Neural progenitor cell (in vitro differentiated cells): ENCODE results near the gene PREX1.

ENCODE experiments used
- EZH2 ChIP-seq: fragments of 200-600 bp; sonication (generic); IDR thresholded peaks from 2 replicates; pipeline ENCODE4 v1.6.1; 2017; ENCODE audit warnings: antibody characterized with exemption, mild to moderate bottlenecking, moderate library complexity
- TF ChIP-seq, protein P1 (sequence below): fragments of 200-600 bp; sonication (generic); IDR thresholded peaks from 2 replicates; pipeline ENCODE4 v1.5.1; 2017; ENCODE audit warnings: antibody characterized with exemption, mild to moderate bottlenecking

- TF ChIP-seq, protein P1, sequence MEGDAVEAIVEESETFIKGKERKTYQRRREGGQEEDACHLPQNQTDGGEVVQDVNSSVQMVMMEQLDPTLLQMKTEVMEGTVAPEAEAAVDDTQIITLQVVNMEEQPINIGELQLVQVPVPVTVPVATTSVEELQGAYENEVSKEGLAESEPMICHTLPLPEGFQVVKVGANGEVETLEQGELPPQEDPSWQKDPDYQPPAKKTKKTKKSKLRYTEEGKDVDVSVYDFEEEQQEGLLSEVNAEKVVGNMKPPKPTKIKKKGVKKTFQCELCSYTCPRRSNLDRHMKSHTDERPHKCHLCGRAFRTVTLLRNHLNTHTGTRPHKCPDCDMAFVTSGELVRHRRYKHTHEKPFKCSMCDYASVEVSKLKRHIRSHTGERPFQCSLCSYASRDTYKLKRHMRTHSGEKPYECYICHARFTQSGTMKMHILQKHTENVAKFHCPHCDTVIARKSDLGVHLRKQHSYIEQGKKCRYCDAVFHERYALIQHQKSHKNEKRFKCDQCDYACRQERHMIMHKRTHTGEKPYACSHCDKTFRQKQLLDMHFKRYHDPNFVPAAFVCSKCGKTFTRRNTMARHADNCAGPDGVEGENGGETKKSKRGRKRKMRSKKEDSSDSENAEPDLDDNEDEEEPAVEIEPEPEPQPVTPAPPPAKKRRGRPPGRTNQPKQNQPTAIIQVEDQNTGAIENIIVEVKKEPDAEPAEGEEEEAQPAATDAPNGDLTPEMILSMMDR: no peak
- no peak for TF ChIP-seq EZH2
Observed at GRCh38 chr20:48640871-48641270, 186.9 kb downstream of the PREX1 start.
